HG03135 (cell line): ENCODE data around the gene HSPA1A.
"Not testable (repeated sequence)": the region's sequence is repeated elsewhere in the genome, so short reads cannot be mapped to it uniquely, and the experiment has no call there.

Experiments
- ATAC-seq: cut with Tn5 transposase; IDR thresholded peaks from one replicate; pipeline ENCODE4 v1.9.1; 2021; ENCODE audit warnings: mild to moderate bottlenecking, moderate library complexity; ENCODE audit not compliant: unreplicated experiment

Gene HSPA1A

GRCh38 chr6:31861150-31861549 lies 45.8 kb downstream of the HSPA1A start:
- ATAC-seq: no peak

- no peak for ATAC-seq
Measured at GRCh38 chr6:31861919-31862343, 46.6 kb downstream of the HSPA1A start.

- ATAC-seq: peak; percentile 89
Measured at GRCh38 chr6:31862344-31863235, 47.2 kb downstream of the HSPA1A start, which contains the start of gene NEU1. NEU1 (minus strand) TSS chr6:31862821; CDS start chr6:31862776, 45 bp downstream.

GRCh38 chr6:31864123-31864562 lies 48.8 kb downstream of the HSPA1A start:
- ATAC-seq: not testable (repeated sequence)

- ATAC-seq: no peak
Measured at GRCh38 chr6:31864818-31865204, 49.5 kb downstream of the HSPA1A start.

GRCh38 chr6:31865205-31866118 lies 50.1 kb downstream of the HSPA1A start:
- no peak for ATAC-seq
